ENCODE data around the gene MLNR.

DNA sequence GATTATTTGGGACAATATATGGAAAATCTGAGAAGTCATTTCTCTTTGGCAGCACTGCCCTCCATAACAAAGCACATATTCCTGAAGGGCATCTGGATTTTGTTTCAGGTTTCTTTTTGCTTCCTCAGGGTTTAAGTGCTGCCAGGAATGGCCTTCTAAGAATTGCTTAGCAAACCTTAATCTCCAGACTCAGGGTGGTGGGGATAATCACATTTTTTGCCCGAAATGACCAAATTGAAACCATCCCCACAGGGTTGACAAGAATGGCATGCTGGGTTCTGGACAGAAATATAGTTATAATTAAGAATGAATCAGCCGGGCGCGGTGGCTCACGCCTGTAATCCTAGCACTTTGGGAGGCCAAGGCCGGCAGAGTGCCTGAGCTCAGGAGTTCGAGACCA, 21.2 kb downstream of the MLNR start:
- TF ChIP-seq, protein P1, sequence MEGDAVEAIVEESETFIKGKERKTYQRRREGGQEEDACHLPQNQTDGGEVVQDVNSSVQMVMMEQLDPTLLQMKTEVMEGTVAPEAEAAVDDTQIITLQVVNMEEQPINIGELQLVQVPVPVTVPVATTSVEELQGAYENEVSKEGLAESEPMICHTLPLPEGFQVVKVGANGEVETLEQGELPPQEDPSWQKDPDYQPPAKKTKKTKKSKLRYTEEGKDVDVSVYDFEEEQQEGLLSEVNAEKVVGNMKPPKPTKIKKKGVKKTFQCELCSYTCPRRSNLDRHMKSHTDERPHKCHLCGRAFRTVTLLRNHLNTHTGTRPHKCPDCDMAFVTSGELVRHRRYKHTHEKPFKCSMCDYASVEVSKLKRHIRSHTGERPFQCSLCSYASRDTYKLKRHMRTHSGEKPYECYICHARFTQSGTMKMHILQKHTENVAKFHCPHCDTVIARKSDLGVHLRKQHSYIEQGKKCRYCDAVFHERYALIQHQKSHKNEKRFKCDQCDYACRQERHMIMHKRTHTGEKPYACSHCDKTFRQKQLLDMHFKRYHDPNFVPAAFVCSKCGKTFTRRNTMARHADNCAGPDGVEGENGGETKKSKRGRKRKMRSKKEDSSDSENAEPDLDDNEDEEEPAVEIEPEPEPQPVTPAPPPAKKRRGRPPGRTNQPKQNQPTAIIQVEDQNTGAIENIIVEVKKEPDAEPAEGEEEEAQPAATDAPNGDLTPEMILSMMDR (IDR thresholded peaks at IDR 0.05; ENCODE audit: low read depth, low read length, missing input control), result no peak
- TF ChIP-seq RXRA (IDR thresholded peaks at IDR 0.05), result no peak
- TF ChIP-seq, protein P2, sequence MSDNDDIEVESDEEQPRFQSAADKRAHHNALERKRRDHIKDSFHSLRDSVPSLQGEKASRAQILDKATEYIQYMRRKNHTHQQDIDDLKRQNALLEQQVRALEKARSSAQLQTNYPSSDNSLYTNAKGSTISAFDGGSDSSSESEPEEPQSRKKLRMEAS (IDR thresholded peaks at IDR 0.05), result no peak
- TF ChIP-seq SP1 (IDR thresholded peaks at IDR 0.05), result no peak
- TF ChIP-seq, protein P3, sequence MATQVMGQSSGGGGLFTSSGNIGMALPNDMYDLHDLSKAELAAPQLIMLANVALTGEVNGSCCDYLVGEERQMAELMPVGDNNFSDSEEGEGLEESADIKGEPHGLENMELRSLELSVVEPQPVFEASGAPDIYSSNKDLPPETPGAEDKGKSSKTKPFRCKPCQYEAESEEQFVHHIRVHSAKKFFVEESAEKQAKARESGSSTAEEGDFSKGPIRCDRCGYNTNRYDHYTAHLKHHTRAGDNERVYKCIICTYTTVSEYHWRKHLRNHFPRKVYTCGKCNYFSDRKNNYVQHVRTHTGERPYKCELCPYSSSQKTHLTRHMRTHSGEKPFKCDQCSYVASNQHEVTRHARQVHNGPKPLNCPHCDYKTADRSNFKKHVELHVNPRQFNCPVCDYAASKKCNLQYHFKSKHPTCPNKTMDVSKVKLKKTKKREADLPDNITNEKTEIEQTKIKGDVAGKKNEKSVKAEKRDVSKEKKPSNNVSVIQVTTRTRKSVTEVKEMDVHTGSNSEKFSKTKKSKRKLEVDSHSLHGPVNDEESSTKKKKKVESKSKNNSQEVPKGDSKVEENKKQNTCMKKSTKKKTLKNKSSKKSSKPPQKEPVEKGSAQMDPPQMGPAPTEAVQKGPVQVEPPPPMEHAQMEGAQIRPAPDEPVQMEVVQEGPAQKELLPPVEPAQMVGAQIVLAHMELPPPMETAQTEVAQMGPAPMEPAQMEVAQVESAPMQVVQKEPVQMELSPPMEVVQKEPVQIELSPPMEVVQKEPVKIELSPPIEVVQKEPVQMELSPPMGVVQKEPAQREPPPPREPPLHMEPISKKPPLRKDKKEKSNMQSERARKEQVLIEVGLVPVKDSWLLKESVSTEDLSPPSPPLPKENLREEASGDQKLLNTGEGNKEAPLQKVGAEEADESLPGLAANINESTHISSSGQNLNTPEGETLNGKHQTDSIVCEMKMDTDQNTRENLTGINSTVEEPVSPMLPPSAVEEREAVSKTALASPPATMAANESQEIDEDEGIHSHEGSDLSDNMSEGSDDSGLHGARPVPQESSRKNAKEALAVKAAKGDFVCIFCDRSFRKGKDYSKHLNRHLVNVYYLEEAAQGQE (IDR thresholded peaks at IDR 0.05), result no peak
- TF ChIP-seq, protein P4, sequence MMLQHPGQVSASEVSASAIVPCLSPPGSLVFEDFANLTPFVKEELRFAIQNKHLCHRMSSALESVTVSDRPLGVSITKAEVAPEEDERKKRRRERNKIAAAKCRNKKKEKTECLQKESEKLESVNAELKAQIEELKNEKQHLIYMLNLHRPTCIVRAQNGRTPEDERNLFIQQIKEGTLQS (IDR thresholded peaks at IDR 0.05), result no peak
- TF ChIP-seq YY1 (IDR thresholded peaks at IDR 0.05), result no peak
- TF ChIP-seq EGR1 (IDR thresholded peaks at IDR 0.05; ENCODE audit: low read depth in 2 of 2), result no peak
- no peak for TF ChIP-seq JUND (IDR thresholded peaks at IDR 0.05)

Data from liver (tissue), 3 donors.